ENCODE data around the gene DPP8.
"Not testable (repeated sequence)": the region's sequence is repeated elsewhere in the genome, so short reads cannot be mapped to it uniquely, and the experiment has no call there.

Gene DPP8

DNA sequence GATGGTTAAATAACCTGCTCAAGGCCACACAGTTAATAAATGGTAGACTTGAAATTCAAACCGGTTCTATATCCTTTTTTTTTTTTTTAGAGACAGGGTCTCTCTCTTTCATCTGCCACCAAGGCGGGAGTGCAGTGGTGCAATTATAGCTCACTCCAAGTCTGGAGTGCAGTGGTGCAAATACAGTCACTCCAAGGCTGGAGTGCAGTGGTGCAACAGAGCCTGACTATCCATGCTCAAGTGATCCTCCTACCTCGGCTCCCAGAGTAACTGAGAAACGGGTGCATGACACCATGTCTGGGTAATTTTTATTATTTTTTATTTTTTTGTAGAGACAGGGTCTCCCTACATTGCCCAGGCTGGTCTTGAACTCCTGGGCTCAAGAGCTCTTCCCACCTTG is 23.4 kb downstream of the DPP8 start:
- Mint-ChIP-seq H3K36me3 (peaks cover 9 to 36% of the 10 kb centered on the region in 2 donors), H3K4me1 (peaks cover 0 to 4% of the 10 kb centered on the region in 2 donors), H3K27me3 (no peaks in the 10 kb centered on the region), H3K4me3 (no peak overlapping the region), H3K9me3 (no peaks in the 10 kb centered on the region), H3K27ac (no peak overlapping the region)
- ATAC-seq (replicated peaks) (no peak), DNase-seq (no peak)

DNA sequence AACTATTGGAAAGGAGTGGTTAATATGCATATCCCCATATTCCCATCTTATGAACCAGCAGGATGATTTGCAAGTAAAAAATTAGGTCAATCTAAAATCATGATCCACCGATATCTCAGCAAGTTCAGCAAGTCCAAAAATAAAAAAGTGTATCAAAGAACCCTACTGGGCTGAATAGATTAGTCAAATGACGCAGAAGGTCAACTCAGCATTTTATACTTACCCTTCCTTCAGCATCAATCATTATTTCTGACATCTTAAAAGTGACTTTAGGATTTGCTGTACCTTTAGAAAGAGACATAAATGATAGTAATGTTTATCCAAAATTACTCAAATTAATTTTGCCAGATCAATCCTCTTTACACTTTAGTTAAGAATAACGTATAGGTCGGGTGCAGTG is 32.6 kb downstream of the DPP8 start:
- ATAC-seq (replicated peaks) (no peak), DNase-seq (no peak)
- Mint-ChIP-seq H3K9me3 (no peaks in the 10 kb centered on the region), H3K27me3 (no peaks in the 10 kb centered on the region), H3K27ac (no peak overlapping the region), H3K36me3 (peaks cover 22% of the 10 kb centered on the region in 2 donors), H3K4me1 (no peaks in the 10 kb centered on the region), H3K4me3 (no peak overlapping the region)

DNA sequence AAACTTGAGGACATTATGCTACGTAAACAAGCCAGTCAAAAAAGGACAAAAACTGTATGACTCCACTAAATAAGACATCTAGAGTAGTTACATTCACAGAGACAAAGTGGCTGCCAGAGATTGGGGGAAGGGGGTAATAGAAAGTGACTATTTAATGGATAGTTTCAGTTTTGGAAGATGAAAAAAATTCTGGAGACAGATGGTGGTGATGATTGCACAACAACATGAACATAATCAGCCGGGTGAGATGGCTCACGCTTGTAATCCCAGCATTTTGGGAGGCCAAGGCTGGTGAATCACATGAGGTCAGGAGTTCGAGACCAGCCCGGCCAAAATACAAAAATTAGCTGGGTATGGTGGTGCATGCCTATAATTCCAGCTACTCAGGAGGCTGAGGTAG is 40.6 kb downstream of the DPP8 start:
- peaks cover 18 to 25% of the 10 kb centered on the region in 2 donors for H3K36me3 Mint-ChIP-seq
- no peaks in the 10 kb centered on the region for H3K9me3 Mint-ChIP-seq
- H3K27me3 Mint-ChIP-seq = no peaks in the 10 kb centered on the region
- peaks cover 3 to 6% of the 10 kb centered on the region in 2 donors for H3K4me1 Mint-ChIP-seq
- no peak overlapping the region for H3K4me3 Mint-ChIP-seq
- H3K27ac Mint-ChIP-seq = no peak overlapping the region
- DNase-seq (no peak), ATAC-seq (replicated peaks) (no peak)

DNA sequence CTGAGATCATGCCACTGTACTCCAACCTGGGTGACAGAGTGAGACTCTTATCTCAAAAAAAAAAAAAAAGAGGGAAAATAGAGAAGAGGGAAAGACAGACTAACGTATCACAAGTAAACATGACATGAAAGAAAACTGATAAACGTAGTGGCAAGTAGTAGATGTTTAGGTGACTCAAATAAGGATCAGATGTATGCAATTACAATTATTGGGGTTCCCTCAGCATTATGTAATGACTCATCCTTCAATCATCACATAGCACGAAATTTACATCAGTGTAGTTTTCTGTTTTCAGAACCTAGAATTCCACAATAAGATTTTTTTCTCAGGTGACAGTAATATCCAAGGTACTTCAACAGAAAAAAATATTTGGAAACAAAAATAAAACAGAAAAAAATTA is 46.6 kb downstream of the DPP8 start:
- Mint-ChIP-seq H3K4me3 (no peak overlapping the region), H3K27me3 (no peaks in the 10 kb centered on the region)
- no peak for ATAC-seq (replicated peaks)

DNA sequence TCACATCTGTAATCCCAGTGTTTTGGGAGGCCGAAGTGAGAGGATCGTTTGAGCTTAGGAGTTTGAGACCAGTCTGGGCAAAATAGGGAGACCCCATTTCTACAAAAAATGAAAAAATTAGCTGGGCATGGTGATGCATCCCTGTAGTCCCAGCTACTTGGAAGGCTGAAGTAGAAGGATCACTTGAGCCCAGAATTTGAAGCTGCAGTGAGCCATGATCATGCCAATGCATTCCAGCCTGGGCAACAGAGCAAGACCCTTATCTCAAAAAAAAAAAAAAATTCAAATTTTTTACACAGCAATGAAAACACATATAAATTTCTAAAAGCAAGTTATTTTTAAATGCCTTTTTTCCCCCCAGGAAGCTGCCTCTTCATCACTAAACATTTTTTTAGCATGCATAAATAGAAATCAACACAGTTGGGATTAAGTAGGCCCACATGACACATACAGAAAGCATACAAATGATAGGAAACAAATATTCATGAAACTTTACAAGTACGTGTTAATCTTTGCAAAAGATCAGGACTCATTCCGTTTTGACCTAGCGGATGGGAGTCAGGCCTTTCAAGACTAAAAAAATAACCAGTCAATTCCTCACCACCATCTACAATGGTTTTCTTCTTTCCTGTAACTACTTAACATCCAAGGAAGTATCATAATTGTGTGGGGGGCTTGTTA is 49.1 kb downstream of the DPP8 start:
- no peak overlapping the region for H3K27ac Mint-ChIP-seq
- DNase-seq (no peak), ATAC-seq (replicated peaks) (no peak)
- no peak overlapping the region for H3K4me3 Mint-ChIP-seq
- no peaks in the 10 kb centered on the region for H3K4me1 Mint-ChIP-seq
- no peaks in the 10 kb centered on the region for H3K27me3 Mint-ChIP-seq
- H3K9me3 Mint-ChIP-seq = no peaks in the 10 kb centered on the region
- peaks cover 19 to 46% of the 10 kb centered on the region in 2 donors for H3K36me3 Mint-ChIP-seq

More for the DNA sequence above, 46.6 kb downstream of the DPP8 start:
- Mint-ChIP-seq H3K9me3 (no peaks in the 10 kb centered on the region), H3K4me1 (no peaks in the 10 kb centered on the region), H3K27ac (no peak overlapping the region), H3K36me3 (peaks cover 11 to 42% of the 10 kb centered on the region in 2 donors)
- no peak for DNase-seq

DNA sequence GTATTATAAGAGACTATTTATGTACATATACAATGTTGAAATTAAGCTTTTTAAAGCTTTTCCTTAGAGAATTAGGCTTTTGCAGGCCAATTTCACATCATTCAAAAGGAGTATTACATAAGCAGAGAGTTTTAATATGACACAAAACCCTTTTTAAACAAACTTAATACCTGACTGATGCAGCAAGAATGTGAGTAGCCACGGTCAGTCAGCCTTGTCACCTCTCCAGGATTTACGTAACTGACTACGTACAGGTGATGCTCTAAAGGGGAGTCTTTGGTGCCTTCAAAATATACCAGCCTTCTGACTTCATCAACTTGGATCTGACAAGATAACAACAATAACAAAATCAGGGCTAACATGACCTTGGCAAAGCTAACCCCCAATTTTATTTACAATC is 50.6 kb downstream of the DPP8 start:
- ATAC-seq (replicated peaks) (no peak), DNase-seq (no peak)
- Mint-ChIP-seq H3K36me3 (peaks cover 24 to 37% of the 10 kb centered on the region in 2 donors), H3K27me3 (no peaks in the 10 kb centered on the region), H3K27ac (no peak overlapping the region), H3K4me3 (no peak overlapping the region), H3K4me1 (no peaks in the 10 kb centered on the region), H3K9me3 (no peaks in the 10 kb centered on the region)

DNA sequence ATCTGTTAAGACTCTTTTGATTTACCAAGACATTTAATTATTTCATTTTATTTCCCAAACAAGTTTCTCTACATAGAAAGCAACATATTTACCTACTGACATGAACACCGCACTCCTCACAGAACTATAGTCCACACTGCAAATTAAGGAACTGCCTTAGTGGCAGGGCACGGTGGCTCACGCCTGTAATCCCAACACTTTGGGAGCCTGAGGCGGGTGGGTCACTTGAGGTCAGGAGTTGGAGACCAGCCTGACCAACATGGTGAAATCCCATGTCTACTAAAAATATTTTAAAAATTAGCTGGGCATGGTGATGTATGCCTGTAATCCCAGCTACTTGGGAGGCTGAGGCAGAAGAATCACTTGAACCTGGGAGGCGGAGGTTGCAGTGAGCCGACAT is 54.4 kb downstream of the DPP8 start:
- peaks cover 32 to 37% of the 10 kb centered on the region in 2 donors for H3K36me3 Mint-ChIP-seq
- H3K27ac Mint-ChIP-seq; H3K27me3 Mint-ChIP-seq; H3K4me1 Mint-ChIP-seq; DNase-seq; H3K4me3 Mint-ChIP-seq; ATAC-seq (replicated peaks); H3K9me3 Mint-ChIP-seq: not testable (repeated sequence)

DNA sequence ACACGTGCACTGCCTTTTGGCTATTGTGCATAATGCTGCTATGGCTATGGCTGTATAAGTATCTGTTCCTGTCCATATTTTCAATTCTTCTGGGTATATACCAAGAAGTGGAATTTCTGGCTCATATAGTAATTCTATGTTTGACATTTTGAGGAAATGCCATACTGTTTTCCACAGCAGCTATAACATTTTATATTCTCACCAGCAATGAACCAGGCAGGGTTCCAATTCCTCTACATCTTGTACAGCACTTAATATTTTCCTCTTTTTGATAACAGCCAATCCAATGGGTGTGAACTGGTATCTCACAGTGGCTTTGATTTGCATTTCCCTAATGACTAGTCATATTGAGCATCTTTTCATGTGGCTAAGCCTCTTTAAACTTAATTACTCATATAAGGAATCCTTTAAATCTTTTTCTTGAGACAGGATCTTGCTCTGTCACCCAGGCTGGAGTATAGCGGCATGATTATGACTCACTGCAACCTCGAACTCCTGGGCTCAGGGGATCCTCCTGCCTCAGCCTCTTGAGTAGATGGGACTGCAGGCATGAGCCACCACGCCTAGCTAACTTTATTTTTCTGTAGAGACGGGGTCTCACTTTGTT is 56.6 kb downstream of the DPP8 start:
- DNase-seq = peak; percentile 3

DNA sequence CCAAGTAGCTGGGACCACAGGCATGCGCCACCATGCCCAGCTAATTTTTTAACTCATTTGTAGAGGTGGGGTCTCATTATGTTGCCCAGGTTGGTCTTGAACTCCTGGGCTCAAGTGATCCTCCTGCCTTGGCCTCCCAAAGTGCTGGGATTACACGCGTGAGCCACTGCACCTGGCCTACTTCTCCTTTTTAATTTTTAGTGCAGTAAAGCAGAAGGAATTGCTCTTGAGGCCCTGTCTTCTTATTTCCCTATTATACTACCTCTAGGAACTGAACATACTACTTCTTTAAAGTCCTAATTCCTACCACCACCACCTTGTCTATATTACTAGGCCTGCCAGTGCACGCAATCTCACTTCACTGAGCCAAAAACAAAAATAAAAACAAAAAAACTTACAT is 62.2 kb downstream of the DPP8 start:
- Mint-ChIP-seq H3K36me3 (peaks cover 30 to 42% of the 10 kb centered on the region in 2 donors), H3K27ac (peak overlapping the region; percentile 76), H3K4me1 (peaks cover 13 to 21% of the 10 kb centered on the region in 2 donors)
- H3K9me3 Mint-ChIP-seq, H3K27me3 Mint-ChIP-seq, H3K4me3 Mint-ChIP-seq, DNase-seq: not testable (repeated sequence)
- peak; percentile 36 to 48 for ATAC-seq (replicated peaks)

More for the DNA sequence above, 56.6 kb downstream of the DPP8 start:
- Mint-ChIP-seq H3K4me3 (no peak overlapping the region), H3K4me1 (peaks cover 7 to 16% of the 10 kb centered on the region in 2 donors), H3K36me3 (peaks cover 40 to 45% of the 10 kb centered on the region in 2 donors), H3K9me3 (no peaks in the 10 kb centered on the region), H3K27ac (peak overlapping the region; percentile 85), H3K27me3 (no peaks in the 10 kb centered on the region)
- peak; percentile 71 to 86 for ATAC-seq (replicated peaks)

DNA sequence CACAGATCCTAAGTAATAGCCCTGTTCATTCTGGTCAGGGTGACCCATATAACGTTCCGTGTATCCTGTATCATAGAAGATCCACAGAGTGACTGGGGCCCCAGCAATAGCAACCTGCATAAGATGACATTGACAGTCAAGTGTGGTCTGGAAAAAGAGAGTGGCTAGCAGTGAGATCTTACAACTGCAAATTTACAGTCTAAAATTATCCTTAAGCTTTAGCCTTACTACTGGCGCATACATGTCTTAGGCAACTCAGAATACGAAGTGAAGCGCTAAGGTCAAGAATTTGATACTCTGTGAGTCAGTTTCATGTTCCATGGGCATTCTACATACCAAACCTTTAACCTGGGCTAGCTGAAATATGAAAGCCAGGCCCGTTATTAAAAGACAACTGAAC is 65.5 kb downstream of the DPP8 start:
- no peaks in the 10 kb centered on the region for H3K9me3 Mint-ChIP-seq
- H3K27ac Mint-ChIP-seq = peak overlapping the region; percentile 14
- H3K4me1 Mint-ChIP-seq = peaks cover 13 to 20% of the 10 kb centered on the region in 2 donors
- peaks cover 26 to 35% of the 10 kb centered on the region in 2 donors for H3K36me3 Mint-ChIP-seq
- ATAC-seq (replicated peaks) (no peak), DNase-seq (no peak)
- no peaks in the 10 kb centered on the region for H3K27me3 Mint-ChIP-seq
- no peak overlapping the region for H3K4me3 Mint-ChIP-seq

DNA sequence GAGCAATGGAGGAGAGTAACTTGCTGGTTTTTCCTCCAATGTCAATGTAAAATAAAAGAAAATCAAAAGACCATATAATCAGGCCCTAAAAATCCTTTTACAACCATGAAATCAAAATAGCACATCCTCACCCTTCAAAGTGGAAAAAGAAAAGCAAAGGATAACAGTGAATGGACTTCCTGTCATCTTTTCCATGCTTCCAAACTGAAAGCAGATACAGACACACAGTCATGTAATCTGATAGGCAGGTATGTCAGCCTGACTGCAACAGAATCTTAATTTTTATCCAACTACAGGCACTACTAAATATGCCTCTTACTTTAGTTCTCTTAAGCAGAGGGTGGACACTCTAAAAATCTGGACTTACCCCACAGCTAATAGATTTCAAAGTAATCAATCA is 66.9 kb downstream of the DPP8 start:
- no peaks in the 10 kb centered on the region for H3K9me3 Mint-ChIP-seq
- peaks cover 7 to 8% of the 10 kb centered on the region in 2 donors for H3K4me1 Mint-ChIP-seq
- peaks cover 16 to 27% of the 10 kb centered on the region in 2 donors for H3K36me3 Mint-ChIP-seq
- no peak overlapping the region for H3K4me3 Mint-ChIP-seq
- H3K27me3 Mint-ChIP-seq = no peaks in the 10 kb centered on the region
- no peak overlapping the region for H3K27ac Mint-ChIP-seq
- ATAC-seq (replicated peaks) (no peak), DNase-seq (no peak)

DNA sequence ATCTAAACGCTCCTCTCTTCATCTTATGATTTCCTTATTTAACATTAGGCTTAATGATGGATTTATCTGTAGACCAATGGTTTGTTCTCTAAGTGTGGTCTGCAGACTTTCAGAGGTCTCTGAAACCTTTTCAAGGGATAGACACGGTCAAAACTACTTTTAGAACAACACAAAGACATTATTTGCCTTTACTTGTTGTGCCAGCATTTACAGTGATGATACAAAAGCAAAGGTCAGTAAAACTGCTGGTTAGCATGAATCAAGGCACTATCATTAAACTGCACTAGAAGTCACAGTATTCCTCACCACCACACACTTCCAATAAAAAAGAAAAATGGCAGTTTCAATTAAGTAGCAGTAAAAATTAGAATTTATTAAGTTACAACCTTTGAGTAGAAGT is 70.3 kb downstream of the DPP8 start:
- DNase-seq = no peak
- Mint-ChIP-seq H3K27ac (no peak overlapping the region), H3K4me3 (no peak overlapping the region), H3K9me3 (no peaks in the 10 kb centered on the region), H3K36me3 (peaks cover 10 to 31% of the 10 kb centered on the region in 2 donors), H3K4me1 (no peaks in the 10 kb centered on the region), H3K27me3 (no peaks in the 10 kb centered on the region)
- ATAC-seq (replicated peaks) = no peak

DNA sequence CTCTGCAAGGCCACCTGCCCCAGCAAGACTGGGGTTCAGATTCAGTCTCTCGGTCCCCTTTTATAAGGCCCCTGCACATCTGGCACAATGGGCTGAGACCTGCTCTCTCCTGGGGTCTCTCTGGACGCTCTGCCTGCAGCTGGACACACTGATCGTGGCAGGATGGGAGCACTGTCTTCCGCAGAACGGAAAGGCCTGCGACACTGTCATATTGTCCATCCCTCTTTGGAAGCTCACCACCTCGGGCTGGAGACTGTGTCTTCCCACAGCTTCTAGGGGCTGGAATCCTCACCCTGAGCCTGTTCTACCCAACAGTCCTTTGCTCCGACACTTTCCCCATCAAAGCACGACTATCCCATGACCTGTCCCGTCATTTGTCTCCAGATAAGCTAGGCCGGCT is 83.3 kb downstream of the DPP8 start:
- DNase-seq = no peak
- Mint-ChIP-seq H3K27me3 (peaks cover 5 to 7% of the 10 kb centered on the region in 2 donors), H3K4me3 (no peak overlapping the region), H3K36me3 (peaks cover 0 to 3% of the 10 kb centered on the region in 2 donors), H3K27ac (no peak overlapping the region), H3K9me3 (no peaks in the 10 kb centered on the region), H3K4me1 (no peaks in the 10 kb centered on the region)
- no peak for ATAC-seq (replicated peaks)

DNA sequence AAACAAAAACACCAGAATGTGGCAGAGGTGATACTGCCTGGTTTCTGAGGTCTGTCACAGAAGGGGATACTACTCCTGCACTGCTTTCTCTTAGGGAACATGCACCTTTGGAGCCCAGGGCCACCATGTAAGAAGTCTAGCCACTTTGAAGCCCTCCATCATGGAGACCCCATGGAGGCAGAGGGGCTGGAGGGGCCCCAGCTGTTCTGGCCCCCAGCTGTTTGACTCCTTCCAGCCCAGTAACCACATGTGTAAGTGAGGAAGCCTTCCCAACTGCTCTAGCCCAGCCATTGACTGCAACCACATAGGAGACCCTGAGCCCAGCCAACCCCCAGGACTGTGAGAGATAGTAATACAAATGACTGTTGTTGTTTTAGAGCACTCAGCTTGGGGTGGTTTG is 85.8 kb downstream of the DPP8 start:
- no peak for ATAC-seq (replicated peaks)
- Mint-ChIP-seq H3K27ac (no peak overlapping the region), H3K4me3 (no peak overlapping the region), H3K9me3 (no peaks in the 10 kb centered on the region), H3K27me3 (peaks cover 7 to 10% of the 10 kb centered on the region in 2 donors), H3K36me3 (peaks cover 0 to 3% of the 10 kb centered on the region in 2 donors), H3K4me1 (no peaks in the 10 kb centered on the region)
- DNase-seq = no peak

DNA sequence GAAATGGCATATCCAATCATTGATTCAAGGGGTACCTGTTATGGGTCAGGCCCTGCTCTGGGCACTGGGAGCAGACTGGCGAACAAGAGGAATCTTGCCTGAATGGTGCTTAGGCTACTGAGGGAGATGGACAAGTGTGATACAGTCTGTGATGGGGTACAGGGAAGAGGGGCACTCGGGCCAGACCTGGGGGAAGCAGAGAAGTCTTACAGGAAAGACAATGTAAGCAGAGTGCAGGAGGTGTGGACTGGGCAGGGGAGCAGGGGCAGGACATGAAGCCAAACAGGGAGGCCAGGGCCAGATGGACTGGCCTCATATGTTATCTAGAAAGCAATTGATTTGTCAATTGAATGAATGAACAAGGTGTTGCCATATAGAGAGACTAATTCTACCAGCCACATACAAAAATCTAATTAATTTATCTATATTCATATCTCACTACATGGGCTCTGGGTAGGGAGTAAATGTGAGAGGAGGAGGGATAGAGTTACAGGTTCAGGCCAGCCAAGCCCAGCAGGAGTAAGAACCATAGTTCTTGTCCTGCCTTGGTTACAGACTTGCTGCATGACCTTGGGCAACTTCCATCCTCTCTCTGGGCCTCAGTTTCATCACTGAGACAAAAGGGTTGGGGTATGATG is 91.2 kb downstream of the DPP8 start:
- H3K27ac Mint-ChIP-seq = no peak overlapping the region
- H3K27me3 Mint-ChIP-seq = peaks cover 41 to 56% of the 10 kb centered on the region in 2 donors
- no peaks in the 10 kb centered on the region for H3K9me3 Mint-ChIP-seq
- DNase-seq (no peak), ATAC-seq (replicated peaks) (no peak)
- peaks cover 3 to 4% of the 10 kb centered on the region in 2 donors for H3K36me3 Mint-ChIP-seq
- no peak overlapping the region for H3K4me3 Mint-ChIP-seq
- H3K4me1 Mint-ChIP-seq = peaks cover 13 to 17% of the 10 kb centered on the region in 2 donors
